Peyer's patch (tissue), 4 donors: ENCODE data around the gene NOL11.

Experiments
- CTCF ChIP-seq, 6 experiments: fragments of 450-650 bp in 4 of 6; fragments of 200-600 bp in 2 of 6; sonication (generic) in 1 of 6; IDR thresholded peaks; one replicate each; pipeline ENCODE4 v1.5.1; 2017 to 2019; ENCODE audit warnings: antibody characterized with exemption in 6 of 6, mild to moderate bottlenecking in 3 of 6, moderate library complexity in 1 of 6
- POLR2A ChIP-seq, 2 donors: fragments of 450-650 bp; IDR thresholded peaks; one replicate each; pipeline ENCODE4 v1.5.1; 2017; ENCODE audit warnings: antibody characterized with exemption in 2 of 2, mild to moderate bottlenecking in 2 of 2, moderate library complexity in 2 of 2

- TF ChIP-seq CTCF (IDR thresholded peaks at IDR 0.05) (no peak), POLR2A (IDR thresholded peaks at IDR 0.05) (no peak)
Measured at GRCh38 chr17:67682196-67682595, 35.5 kb upstream of the NOL11 start.
